OCI-LY3 (cell line): ENCODE data around the gene ACMSD.

Experiments used
- EZH2phosphoT487 ChIP-seq: fragments of 200-600 bp; shearing (Covaris generic); IDR thresholded peaks from 2 replicates; pipeline ENCODE4 v1.6.1; 2018; ENCODE audit warnings: antibody characterized with exemption, mixed run types, low read depth
- TF ChIP-seq, protein P1 (sequence below): fragments of 200-600, 300-600 bp; sonication (generic); IDR thresholded peaks from 2 replicates; pipeline ENCODE4 v1.5.1; 2014; ENCODE audit warnings: antibody characterized with exemption, low read length, low read depth

DNA sequence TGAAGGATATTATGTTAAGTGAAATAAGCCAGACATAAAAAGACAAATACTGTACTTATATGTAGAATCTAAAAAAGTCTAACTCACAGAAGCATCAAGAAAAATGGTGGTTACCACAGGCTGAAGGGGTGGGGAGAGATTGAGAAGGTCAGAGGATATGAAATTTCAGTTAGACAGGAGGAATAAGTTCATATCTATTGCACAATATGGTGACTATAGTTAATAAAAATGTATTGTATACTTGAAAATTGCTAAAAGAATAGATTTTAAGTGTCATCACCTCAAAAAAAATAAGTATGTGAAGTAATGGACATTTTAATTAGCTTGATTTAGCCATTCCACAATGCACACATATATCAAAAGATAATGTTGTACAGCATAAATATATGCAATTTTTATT lies 19.8 kb downstream of the ACMSD start:
- TF ChIP-seq, protein P1, sequence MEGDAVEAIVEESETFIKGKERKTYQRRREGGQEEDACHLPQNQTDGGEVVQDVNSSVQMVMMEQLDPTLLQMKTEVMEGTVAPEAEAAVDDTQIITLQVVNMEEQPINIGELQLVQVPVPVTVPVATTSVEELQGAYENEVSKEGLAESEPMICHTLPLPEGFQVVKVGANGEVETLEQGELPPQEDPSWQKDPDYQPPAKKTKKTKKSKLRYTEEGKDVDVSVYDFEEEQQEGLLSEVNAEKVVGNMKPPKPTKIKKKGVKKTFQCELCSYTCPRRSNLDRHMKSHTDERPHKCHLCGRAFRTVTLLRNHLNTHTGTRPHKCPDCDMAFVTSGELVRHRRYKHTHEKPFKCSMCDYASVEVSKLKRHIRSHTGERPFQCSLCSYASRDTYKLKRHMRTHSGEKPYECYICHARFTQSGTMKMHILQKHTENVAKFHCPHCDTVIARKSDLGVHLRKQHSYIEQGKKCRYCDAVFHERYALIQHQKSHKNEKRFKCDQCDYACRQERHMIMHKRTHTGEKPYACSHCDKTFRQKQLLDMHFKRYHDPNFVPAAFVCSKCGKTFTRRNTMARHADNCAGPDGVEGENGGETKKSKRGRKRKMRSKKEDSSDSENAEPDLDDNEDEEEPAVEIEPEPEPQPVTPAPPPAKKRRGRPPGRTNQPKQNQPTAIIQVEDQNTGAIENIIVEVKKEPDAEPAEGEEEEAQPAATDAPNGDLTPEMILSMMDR = no peak
- no peak for TF ChIP-seq EZH2phosphoT487
